Transverse colon (tissue), 4 donors: ENCODE results near the gene CCDC91. TPM values are rescaled to one million over a fixed set of nuclear protein-coding genes. Genes with fewer than 3 reads are reported as not detected.

Source experiments
- DNase-seq: peaks from one replicate; pipeline ENCODE4 v3.0.0-alpha.2; 2019
- H3K27ac ChIP-seq, 4 donors: fragments of 200-600 bp; sonication (generic); 2 replicates each; pipeline ENCODE4 v1.5.1; 2016 to 2018; ENCODE audit warnings: inconsistent platforms in 4 of 4
- H3K27me3 ChIP-seq: fragments of 200-600 bp; sonication (generic); 2 replicates; pipeline ENCODE4 v1.5.1; 2017; ENCODE audit warnings: inconsistent platforms
- H3K36me3 ChIP-seq, 4 donors: fragments of 200-600 bp; sonication (generic); 2 replicates each; pipeline ENCODE4 v1.5.1; 2017 to 2019; ENCODE audit warnings: inconsistent platforms in 4 of 4
- H3K4me1 ChIP-seq, 4 donors: fragments of 200-600 bp; sonication (generic); 2 replicates each; pipeline ENCODE4 v1.5.1; 2017 to 2020; ENCODE audit warnings: inconsistent platforms in 4 of 4
- H3K4me3 ChIP-seq, 4 donors: fragments of 200-600 bp; sonication (generic); 1 replicate in 1 of 4; 2 replicates in 3 of 4; pipeline versions ENCODE4 v1.5.1 to v1.6.1; 2017 to 2019; ENCODE audit warnings: inconsistent platforms in 4 of 4
- H3K9me3 ChIP-seq, 2 donors: fragments of 200-600 bp; sonication (generic); 2 replicates each; pipeline ENCODE4 v1.5.1; 2017 to 2019; ENCODE audit warnings: inconsistent platforms in 2 of 2
- EP300 ChIP-seq: sonication (generic); formaldehyde crosslinking; IDR thresholded peaks from one replicate; pipeline ENCODE4 v1.6.1; 2017; ENCODE audit warnings: antibody characterized with exemption, low read depth
- POLR2A ChIP-seq: fragments of 450-650 bp; IDR thresholded peaks from one replicate; pipeline ENCODE4 v1.6.1; 2016; ENCODE audit warnings: antibody characterized with exemption, mild to moderate bottlenecking, moderate library complexity
- POLR2AphosphoS5 ChIP-seq, 3 donors: sonication (generic); formaldehyde crosslinking; IDR thresholded peaks; one replicate each; pipeline ENCODE4 v1.6.1; 2016; ENCODE audit warnings: antibody characterized with exemption in 3 of 3
- WGBS, 2 donors: methylation state at CpG; one replicate each; pipeline ENCODE4 v1.1.5; 2018; ENCODE audit warnings: low coverage in 1 of 2; 5-methylcytosine and 5-hydroxymethylcytosine counted together
- in situ Hi-C, 4 donors: fragments of 200-750 bp; cut with MboI; loops; one replicate each; pipeline versions ENCODE4 v1.15.0 to v1.15.1; 2017; ENCODE audit warnings: low sequenced_read_pairs in 3 of 4, low pct_ligation_motif_present in 1 of 4, low pct_unique_long_range_greater_than_20kb in 1 of 4
- intact Hi-C: fragments of 100-400 bp; cut with DNase I; formaldehyde crosslinking; loops from one replicate; pipeline ENCODE4 v1.15.1; 2023; ENCODE audit warnings: low total_unique reads
- total RNA-seq, 4 donors: library from RNA; depleted of rRNA; stranded (reverse); fragments of >200 nt; gene quantifications; one replicate each; pipeline ENCODE4 v1.1.0, GENCODE V29; 2016
- TF ChIP-seq, protein P1 (sequence below), 5 experiments: fragments of 200-600 bp in 3 of 5; fragments of 450-650 bp in 2 of 5; sonication (generic) in 3 of 5; IDR thresholded peaks; 1 replicate in 2 of 5; 2 replicates in 3 of 5; pipeline ENCODE4 v1.5.1; 2016 to 2017; ENCODE audit warnings: antibody characterized with exemption in 5 of 5, inconsistent platforms in 3 of 5, mild to moderate bottlenecking in 2 of 5, moderate library complexity in 1 of 5

Gene CCDC91
- total RNA-seq, 4 donors from 2014 or later, result 8.4 to 37.8 (median 35.5) TPM

DNA sequence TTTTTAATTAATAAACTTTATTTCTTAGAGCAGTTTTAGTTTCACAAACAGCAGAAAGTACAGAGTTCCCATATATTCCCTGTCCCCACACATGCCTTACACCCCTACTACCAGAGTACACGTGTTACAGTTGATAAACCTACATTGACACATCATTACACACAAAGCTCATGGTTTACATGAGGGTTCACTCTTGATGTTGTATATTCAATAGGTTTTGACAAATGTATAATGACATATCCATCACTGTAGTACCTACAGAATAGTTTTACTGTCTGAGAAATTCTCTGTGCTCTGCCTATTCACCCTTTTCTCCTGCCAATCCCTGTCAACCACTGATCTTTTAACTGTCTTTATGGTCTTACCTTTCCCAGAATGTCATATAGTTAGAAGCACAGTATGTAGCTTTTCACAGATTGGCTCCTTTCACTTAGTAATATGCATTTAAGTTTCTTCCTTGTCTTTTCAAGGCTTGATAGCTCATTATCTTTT, 15.1 kb upstream of the CCDC91 start:
- 87 to 91% methylated on average over 1 of the region's 1 CpG for WGBS, 2 donors
- no peak overlapping the region for H3K27ac ChIP-seq
- H3K27me3 ChIP-seq, result no peaks in the 10 kb centered on the region
- DNase-seq, result no peak
- H3K9me3 ChIP-seq, result no peaks in the 10 kb centered on the region
- intact Hi-C loops (no loop called here), in situ Hi-C loops (no loop called here)
- no peak overlapping the region for H3K4me3 ChIP-seq
- H3K4me1 ChIP-seq, result no peaks in the 10 kb centered on the region
- no peak for TF ChIP-seq EP300
- no peak for TF ChIP-seq POLR2A
- H3K36me3 ChIP-seq, result no peaks in the 10 kb centered on the region

DNA sequence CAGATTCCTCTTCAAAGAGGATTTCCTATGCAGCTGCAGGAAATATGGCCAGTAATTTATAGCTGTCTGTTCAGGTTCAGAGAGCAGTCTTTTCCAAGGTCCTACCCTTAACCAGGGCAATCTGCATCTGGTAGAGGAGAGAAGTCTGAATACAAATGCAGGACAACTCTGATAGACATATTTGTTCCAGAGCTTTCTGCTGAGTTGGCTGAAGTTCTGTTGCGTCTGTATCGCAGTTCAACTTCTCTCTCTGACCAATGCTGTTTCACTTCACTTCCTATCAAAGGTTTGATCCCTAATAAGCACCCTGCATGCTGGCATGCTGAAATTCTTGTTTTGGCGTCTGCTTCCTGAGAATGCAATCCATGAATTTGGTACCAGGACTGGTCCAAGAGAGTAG, 14.0 kb upstream of the CCDC91 start:
- intact Hi-C loops, result no loop called here
- 88 to 100% methylated on average over 1 to 3 of the region's 3 CpGs for WGBS, 2 donors
- no peak for DNase-seq

DNA sequence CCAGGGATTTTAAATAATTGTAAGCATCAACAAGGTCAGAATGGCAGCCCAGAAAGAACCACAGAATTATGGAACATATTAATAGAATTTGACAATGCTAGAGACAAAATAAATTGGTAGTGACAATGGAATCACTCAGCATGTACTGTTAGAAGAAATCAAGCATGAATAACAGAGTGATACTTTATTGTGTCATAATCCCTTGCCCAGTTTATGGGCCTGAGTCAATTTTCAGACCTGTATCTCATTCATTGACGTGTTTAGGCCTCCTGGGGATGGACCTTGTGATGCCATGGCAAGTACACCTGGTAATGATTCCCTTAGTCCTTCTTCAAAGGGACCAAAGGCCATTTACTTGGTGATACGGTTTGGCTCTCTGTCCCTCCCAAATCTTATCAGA, 12.8 kb upstream of the CCDC91 start:
- Histone ChIP-seq H3K4me3 (no peak overlapping the region), H3K36me3 (no peaks in the 10 kb centered on the region), H3K27ac (no peak overlapping the region), H3K27me3 (no peaks in the 10 kb centered on the region), H3K9me3 (no peaks in the 10 kb centered on the region), H3K4me1 (no peaks in the 10 kb centered on the region)
- TF ChIP-seq, protein P1, sequence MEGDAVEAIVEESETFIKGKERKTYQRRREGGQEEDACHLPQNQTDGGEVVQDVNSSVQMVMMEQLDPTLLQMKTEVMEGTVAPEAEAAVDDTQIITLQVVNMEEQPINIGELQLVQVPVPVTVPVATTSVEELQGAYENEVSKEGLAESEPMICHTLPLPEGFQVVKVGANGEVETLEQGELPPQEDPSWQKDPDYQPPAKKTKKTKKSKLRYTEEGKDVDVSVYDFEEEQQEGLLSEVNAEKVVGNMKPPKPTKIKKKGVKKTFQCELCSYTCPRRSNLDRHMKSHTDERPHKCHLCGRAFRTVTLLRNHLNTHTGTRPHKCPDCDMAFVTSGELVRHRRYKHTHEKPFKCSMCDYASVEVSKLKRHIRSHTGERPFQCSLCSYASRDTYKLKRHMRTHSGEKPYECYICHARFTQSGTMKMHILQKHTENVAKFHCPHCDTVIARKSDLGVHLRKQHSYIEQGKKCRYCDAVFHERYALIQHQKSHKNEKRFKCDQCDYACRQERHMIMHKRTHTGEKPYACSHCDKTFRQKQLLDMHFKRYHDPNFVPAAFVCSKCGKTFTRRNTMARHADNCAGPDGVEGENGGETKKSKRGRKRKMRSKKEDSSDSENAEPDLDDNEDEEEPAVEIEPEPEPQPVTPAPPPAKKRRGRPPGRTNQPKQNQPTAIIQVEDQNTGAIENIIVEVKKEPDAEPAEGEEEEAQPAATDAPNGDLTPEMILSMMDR (IDR thresholded peaks at IDR 0.05), result no peak
- TF ChIP-seq EP300, result no peak
- no peak for TF ChIP-seq POLR2AphosphoS5 (IDR thresholded peaks at IDR 0.05)
- no peak for TF ChIP-seq POLR2A
- intact Hi-C loops, result no loop called here
- in situ Hi-C loops, result no loop called here
- no peak for DNase-seq
- 64% methylated on average over 2 of the region's 2 CpGs for WGBS, 2 donors

More for the DNA sequence above, 14.0 kb upstream of the CCDC91 start:
- in situ Hi-C loops, result no loop called here
- H3K9me3 ChIP-seq, result no peaks in the 10 kb centered on the region
- H3K36me3 ChIP-seq, result no peaks in the 10 kb centered on the region
- no peak overlapping the region for H3K4me3 ChIP-seq
- H3K27ac ChIP-seq, result no peak overlapping the region
- H3K27me3 ChIP-seq, result no peaks in the 10 kb centered on the region
- H3K4me1 ChIP-seq, result no peaks in the 10 kb centered on the region
- TF ChIP-seq, protein P1 (IDR thresholded peaks at IDR 0.05), result no peak
- TF ChIP-seq POLR2AphosphoS5 (IDR thresholded peaks at IDR 0.05) (no peak), POLR2A (no peak), EP300 (no peak)

DNA sequence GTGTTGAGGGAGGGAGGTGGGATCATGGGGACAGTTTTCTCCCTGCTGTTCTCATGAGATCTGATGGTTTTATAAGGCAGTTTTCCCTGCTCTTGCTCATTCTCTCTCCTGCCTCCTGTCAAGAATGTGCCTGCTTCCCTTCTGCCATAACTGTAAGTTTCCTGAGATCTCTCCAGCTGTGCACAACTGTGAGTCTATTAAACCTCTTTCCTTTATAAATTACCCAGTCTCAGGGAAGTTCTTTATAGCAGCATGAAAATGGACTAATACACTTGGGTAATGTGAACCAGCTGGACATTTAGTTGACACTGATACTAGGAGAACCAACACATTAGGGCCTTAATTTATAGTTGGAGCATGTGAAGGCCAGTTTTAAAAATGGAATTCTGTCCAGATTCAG, 12.4 kb upstream of the CCDC91 start:
- H3K27ac ChIP-seq, result no peak overlapping the region
- TF ChIP-seq POLR2A (no peak), POLR2AphosphoS5 (IDR thresholded peaks at IDR 0.05) (no peak), EP300 (no peak)
- TF ChIP-seq, protein P1 (IDR thresholded peaks at IDR 0.05), result no peak
- no peaks in the 10 kb centered on the region for H3K9me3 ChIP-seq
- DNase-seq, result no peak
- no peaks in the 10 kb centered on the region for H3K36me3 ChIP-seq
- intact Hi-C loops (no loop called here), in situ Hi-C loops (no loop called here)
- H3K4me1 ChIP-seq, result no peaks in the 10 kb centered on the region
- H3K27me3 ChIP-seq, result no peaks in the 10 kb centered on the region
- H3K4me3 ChIP-seq, result no peak overlapping the region

DNA sequence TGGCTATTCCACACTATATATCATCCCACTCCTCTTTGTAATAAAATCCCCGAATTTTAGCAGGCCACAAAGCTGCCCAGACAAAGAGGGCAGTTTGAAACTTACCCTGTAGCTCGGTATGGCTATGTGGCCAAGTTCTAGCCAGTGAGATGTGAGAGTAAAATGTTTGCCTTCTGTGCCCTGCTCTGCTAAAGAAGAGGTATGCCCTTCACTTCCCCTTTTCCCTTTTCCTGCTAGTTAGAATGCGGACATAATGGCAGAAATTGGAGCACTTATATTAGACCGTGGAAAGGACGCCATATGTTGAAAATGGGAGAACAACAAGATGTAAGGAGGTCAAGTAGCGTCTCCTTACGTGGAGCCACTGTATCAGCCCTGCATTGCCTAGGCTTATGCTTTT, 11.5 kb upstream of the CCDC91 start:
- Histone ChIP-seq H3K27me3 (no peaks in the 10 kb centered on the region), H3K27ac (no peak overlapping the region), H3K4me3 (no peak overlapping the region), H3K9me3 (no peaks in the 10 kb centered on the region), H3K4me1 (no peaks in the 10 kb centered on the region), H3K36me3 (no peaks in the 10 kb centered on the region)
- DNase-seq, result no peak
- intact Hi-C loops (no loop called here), in situ Hi-C loops (no loop called here)
- TF ChIP-seq, protein P1 (IDR thresholded peaks at IDR 0.05), result no peak
- TF ChIP-seq EP300 (no peak), POLR2AphosphoS5 (IDR thresholded peaks at IDR 0.05) (no peak), POLR2A (no peak)
- 78 to 90% methylated on average over 7 of the region's 7 CpGs for WGBS, 2 donors
